ENCODE data around the gene DNMBP. TPM values are rescaled to one million over a fixed set of nuclear protein-coding genes. Genes with fewer than 3 reads are reported as not detected.

Gene DNMBP
- total RNA-seq, 6 donors from 2014 or later = 10.1 to 18.9 (median 12.6) TPM

DNA sequence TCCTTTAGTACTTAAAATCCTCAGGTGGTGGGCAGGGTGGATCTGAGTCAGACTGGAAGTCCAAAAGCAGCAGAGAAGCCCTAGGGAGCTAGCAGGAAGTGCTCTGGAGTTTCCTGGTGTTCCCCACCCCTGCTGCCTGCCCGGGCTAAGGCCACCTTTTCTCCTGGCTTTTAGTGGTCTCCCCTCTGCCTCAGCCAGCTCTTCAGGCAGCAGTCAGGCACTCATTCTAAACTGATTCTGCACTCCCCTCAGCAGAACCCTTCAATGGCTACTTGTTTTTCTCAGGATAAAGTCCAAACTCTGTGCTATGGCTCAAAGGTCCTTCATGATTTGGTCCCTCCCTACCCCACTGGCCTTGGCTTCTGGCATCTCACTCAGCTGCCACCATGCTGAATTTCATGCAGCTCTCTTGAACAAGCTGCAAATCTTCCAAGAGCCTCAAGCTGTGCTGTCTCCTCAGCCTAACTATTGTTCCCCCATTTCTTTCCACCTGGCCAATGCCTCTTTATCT, 28.9 kb upstream of the DNMBP start:
- no peak for ATAC-seq (ENCODE audit: low FRiP score in 2 of 2)

GRCh38 chr10:100037758-100038315, 28.1 kb upstream of the DNMBP start:
- WGBS, 2 donors = 87 to 94% methylated on average over 5 of the region's 5 CpGs
- H3K4me1 ChIP-seq = no peaks in the 10 kb centered on the region
- no peak for ATAC-seq (ENCODE audit: low FRiP score in 2 of 2)
- H3K36me3 ChIP-seq = no peaks in the 10 kb centered on the region
- no peaks in the 10 kb centered on the region for H3K27me3 ChIP-seq
- no peak overlapping the region for H3K4me3 ChIP-seq
- H3K9me3 ChIP-seq = no peaks in the 10 kb centered on the region
- TF ChIP-seq POLR2AphosphoS5 (IDR thresholded peaks at IDR 0.05) (no peak), EP300 (IDR thresholded peaks at IDR 0.05) (no peak), CTCF (IDR thresholded peaks at IDR 0.05) (no peak), POLR2A (IDR thresholded peaks at IDR 0.05) (no peak)
- DNase-seq = no peak
- no peak overlapping the region for H3K27ac ChIP-seq

More for the DNA sequence above, 28.9 kb upstream of the DNMBP start:
- TF ChIP-seq POLR2AphosphoS5 (IDR thresholded peaks at IDR 0.05) (no peak), EP300 (IDR thresholded peaks at IDR 0.05) (no peak), CTCF (IDR thresholded peaks at IDR 0.05) (no peak), POLR2A (IDR thresholded peaks at IDR 0.05) (no peak)
- DNase-seq = no peak
- Histone ChIP-seq H3K27ac (no peak overlapping the region), H3K4me3 (no peak overlapping the region), H3K4me1 (peaks cover 0 to 3% (median 0%) of the 10 kb centered on the region in 4 donors), H3K36me3 (no peaks in the 10 kb centered on the region), H3K9me3 (no peaks in the 10 kb centered on the region), H3K27me3 (no peaks in the 10 kb centered on the region)
- WGBS, 2 donors = 33 to 38% methylated on average over 1 of the region's 1 CpG

DNA sequence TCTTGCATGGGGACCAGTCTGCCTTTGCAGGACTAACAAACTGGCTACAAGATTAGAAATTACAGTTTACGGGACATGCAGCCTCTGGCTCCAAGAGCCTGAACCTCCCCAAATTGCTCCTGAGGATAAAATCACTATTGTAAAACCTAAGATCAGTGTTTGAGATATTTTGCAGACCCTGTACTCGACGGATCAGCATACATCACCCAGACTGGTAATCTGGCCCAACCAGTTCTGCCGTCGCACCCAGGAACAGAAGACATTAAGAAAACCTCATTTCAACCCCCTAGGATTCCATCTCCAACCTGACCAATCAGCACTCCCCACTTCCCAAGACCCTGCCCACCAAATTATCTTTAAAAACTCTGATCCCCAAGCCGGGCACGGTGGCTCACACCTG, 27.1 kb upstream of the DNMBP start:
- 76 to 81% methylated on average over 7 of the region's 7 CpGs for WGBS, 2 donors
- H3K9me3 ChIP-seq = no peaks in the 10 kb centered on the region
- no peak for ATAC-seq (ENCODE audit: low FRiP score in 2 of 2)

GRCh38 chr10:100033766-100034418, 24.1 kb upstream of the DNMBP start:
- ATAC-seq (ENCODE audit: low FRiP score in 2 of 2) (no peak), DNase-seq (no peak)
- WGBS, 2 donors = 68 to 89% methylated on average over 1 of the region's 1 CpG
- Histone ChIP-seq H3K4me1 (no peaks in the 10 kb centered on the region), H3K27ac (no peak overlapping the region), H3K27me3 (no peaks in the 10 kb centered on the region), H3K4me3 (no peak overlapping the region), H3K36me3 (no peaks in the 10 kb centered on the region), H3K9me3 (no peaks in the 10 kb centered on the region)
- no peak for TF ChIP-seq CTCF (IDR thresholded peaks at IDR 0.05)
- no peak for TF ChIP-seq EP300 (IDR thresholded peaks at IDR 0.05)
- no peak for TF ChIP-seq POLR2A (IDR thresholded peaks at IDR 0.05)
- TF ChIP-seq POLR2AphosphoS5 (IDR thresholded peaks at IDR 0.05) = no peak

More for the DNA sequence above, 27.1 kb upstream of the DNMBP start:
- Histone ChIP-seq H3K4me3 (no peak overlapping the region), H3K36me3 (no peaks in the 10 kb centered on the region), H3K4me1 (no peaks in the 10 kb centered on the region), H3K27ac (no peak overlapping the region), H3K27me3 (no peaks in the 10 kb centered on the region)
- TF ChIP-seq POLR2A (IDR thresholded peaks at IDR 0.05) = no peak
- no peak for TF ChIP-seq CTCF (IDR thresholded peaks at IDR 0.05)
- no peak for TF ChIP-seq POLR2AphosphoS5 (IDR thresholded peaks at IDR 0.05)
- TF ChIP-seq EP300 (IDR thresholded peaks at IDR 0.05) = no peak
- no peak for DNase-seq
